ENCODE results near the gene PSME3.

PSME3 gene

GRCh38 chr17:42818379-42818778 lies 14.8 kb upstream of the PSME3 start:
- no peak for DNase-seq

GRCh38 chr17:42819939-42820535 lies 13.2 kb upstream of the PSME3 start:
- DNase-seq: peak; percentile 52

- DNase-seq: no peak
Observed at GRCh38 chr17:42821176-42821575, 12.0 kb upstream of the PSME3 start.

- no peak for DNase-seq
Observed at GRCh38 chr17:42827472-42827871, 5.7 kb upstream of the PSME3 start.

- no peak for DNase-seq
Observed at GRCh38 chr17:42830971-42831370, 2.2 kb upstream of the PSME3 start.

- no peak for DNase-seq
Observed at GRCh38 chr17:42832213-42832933, 824 bp upstream of the PSME3 start.

- no peak for DNase-seq
Observed at GRCh38 chr17:42833767-42834422, 698 bp downstream of the PSME3 start.

GRCh38 chr17:42835732-42836131 lies 2.5 kb downstream of the PSME3 start:
- peak; percentile 34 for DNase-seq

GRCh38 chr17:42841975-42842685 lies 8.9 kb downstream of the PSME3 start:
- DNase-seq: no peak

- DNase-seq: peak; percentile 21
Observed at GRCh38 chr17:42843358-42843934, 10.2 kb downstream of the PSME3 start.

GRCh38 chr17:42844271-42844670 lies 11.1 kb downstream of the PSME3 start, which contains the start of gene AOC2:
AOC2 (plus strand) TSS chr17:42844580; CDS start chr17:42844627, 47 bp downstream.
- DNase-seq: no peak

GRCh38 chr17:42844761-42845555 lies 11.8 kb downstream of the PSME3 start:
- no peak for DNase-seq

- no peak for DNase-seq
Observed at GRCh38 chr17:42845556-42845917, 12.3 kb downstream of the PSME3 start.

- DNase-seq: peak; percentile 56
Observed at GRCh38 chr17:42845918-42846593, 12.9 kb downstream of the PSME3 start.

- DNase-seq: peak; percentile 26
Observed at GRCh38 chr17:42846594-42847280, 13.5 kb downstream of the PSME3 start.

GRCh38 chr17:42848093-42848492 lies 14.9 kb downstream of the PSME3 start:
- DNase-seq: no peak

GRCh38 chr17:42849031-42849430 lies 15.8 kb downstream of the PSME3 start:
- no peak for DNase-seq

- DNase-seq: no peak
Observed at GRCh38 chr17:42849451-42850181, 16.4 kb downstream of the PSME3 start.

- DNase-seq: no peak
Observed at GRCh38 chr17:42850954-42851353, 17.8 kb downstream of the PSME3 start, which contains the start of gene AOC3. AOC3 (plus strand) TSS chr17:42851199; CDS start chr17:42851344, 145 bp downstream.

Data from MV-4-11 (cell line).